Fibroblast of upper back skin (primary cell): Measurements from ENCODE around the gene RPTOR.

ENCODE experiments used
- DNase-seq: peaks from one replicate; pipeline ENCODE4 v3.0.0-alpha.2; 2013

Gene RPTOR

GRCh38 chr17:80971704-80972304 lies 427.2 kb downstream of the RPTOR start:
- DNase-seq, result no peak

DNA sequence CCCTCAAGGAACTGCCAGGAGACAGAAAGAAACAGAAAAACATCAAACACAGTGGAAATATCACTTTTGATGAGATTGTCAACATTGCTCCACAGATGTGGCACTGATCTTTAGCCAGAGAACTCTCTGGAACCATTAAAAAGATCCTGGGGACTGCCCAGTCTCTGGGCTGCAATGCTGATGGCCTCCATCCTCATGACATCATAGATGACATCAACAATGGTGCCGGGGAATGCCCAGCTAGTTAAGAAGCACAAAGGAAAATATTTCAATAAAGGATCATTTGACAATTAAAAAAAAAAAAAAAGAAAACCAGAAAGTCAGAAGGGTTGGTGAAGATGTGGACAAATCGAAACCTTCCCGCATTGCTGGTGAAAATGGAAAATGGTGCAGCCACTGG lies 432.1 kb downstream of the RPTOR start:
- no peak for DNase-seq

GRCh38 chr17:80977172-80977571 lies 432.5 kb downstream of the RPTOR start:
- no peak for DNase-seq

GRCh38 chr17:80978499-80979497 lies 434.2 kb downstream of the RPTOR start:
- no peak for DNase-seq

- no peak for DNase-seq
Observed at GRCh38 chr17:80979547-80980378, 435.1 kb downstream of the RPTOR start.

- peak; percentile 19 for DNase-seq
Observed at GRCh38 chr17:80980397-80981061, 435.9 kb downstream of the RPTOR start.

DNA sequence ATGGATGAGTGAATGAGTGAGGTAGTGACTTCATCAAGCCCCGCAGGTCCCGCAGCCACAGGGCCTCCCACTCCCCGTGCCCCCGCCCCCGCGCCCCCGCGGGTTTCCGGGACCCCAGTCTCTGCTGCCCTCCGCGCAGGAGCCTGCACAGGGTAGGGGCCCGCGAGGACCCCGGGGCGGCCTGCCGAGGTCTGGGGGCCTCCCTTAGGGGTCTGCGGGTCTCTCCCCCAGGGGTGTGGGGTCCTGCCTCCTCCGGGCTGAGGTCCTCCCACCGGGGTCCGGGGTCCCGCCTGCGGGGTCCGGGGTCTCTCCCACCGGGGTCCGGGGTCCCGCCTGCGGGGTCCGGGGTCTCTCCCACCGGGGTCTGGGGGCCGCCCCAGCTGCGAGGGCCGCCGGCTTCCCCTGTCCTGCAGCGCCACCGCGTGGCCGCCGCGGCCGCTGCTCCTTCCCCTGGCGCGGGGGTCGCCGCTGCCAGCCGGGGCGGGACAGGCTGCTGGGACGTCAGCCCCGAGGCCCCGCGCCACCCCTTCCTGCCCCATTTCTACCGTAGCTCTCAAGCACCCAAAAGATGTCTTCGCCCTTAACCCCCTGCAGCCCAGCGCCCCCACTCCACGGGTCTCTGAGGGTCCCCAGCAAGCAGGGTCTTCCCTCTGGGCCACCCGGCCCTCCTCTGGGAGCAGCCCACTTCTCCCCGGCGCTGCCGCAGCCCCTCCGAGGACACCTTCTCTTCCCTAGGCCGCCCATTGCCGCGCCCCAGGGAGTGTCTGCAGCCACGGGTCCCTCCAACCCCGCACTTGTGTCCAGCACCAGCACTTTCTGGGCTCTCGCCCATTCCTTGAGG lies 436.6 kb downstream of the RPTOR start:
- DNase-seq, result no peak

DNA sequence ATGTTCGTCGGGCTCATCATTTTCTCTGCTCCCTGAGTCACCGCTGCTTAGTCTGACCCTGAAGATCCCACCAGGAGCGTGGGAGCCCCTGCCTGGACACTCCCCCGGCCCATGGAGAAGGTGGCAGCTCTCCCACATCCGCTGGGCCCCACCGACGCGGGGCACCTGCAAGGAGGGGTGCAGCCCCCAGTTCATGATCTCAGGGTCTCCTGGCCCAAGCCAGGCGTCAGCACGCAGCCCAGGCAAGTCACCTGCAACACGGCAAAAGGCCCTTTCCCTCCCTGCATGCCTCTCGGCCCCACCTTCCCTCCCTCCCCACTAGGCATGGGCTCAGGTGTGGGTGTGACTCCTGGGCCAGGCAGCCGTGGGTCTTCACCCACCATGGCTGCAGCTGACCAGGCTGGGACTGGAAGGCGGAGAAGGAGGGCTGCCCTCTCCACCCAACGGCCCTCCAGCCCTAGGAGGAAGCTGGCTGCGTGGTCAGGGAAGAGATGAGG lies 437.3 kb downstream of the RPTOR start:
- no peak for DNase-seq

DNA sequence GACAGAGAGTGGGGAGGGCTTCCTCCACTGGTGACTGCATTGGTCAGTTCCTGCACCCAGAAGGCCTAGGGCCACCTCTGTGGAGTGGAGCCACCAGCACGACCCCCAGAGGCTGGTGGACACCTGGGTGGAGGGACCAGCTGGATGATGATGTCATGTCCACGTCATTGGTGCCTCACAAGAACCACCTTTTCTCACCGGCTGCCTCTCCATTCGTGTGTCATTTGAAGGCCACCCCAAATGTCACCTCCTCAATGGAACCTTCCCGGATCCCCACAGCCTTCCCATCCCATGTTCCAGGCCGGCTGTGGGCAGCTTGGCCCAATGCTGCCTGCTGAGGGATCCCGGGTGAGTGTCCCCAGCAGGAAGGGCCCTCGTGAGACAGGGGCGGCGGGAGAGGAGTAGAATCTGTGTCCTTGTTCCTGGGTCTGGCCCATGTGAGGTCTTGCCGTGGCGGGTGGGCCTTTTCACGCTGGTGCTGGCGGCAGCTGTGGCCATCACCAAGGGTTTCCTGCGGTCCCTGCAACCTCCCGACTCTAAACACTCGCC lies 437.9 kb downstream of the RPTOR start:
- no peak for DNase-seq

- no peak for DNase-seq
Observed at GRCh38 chr17:80983545-80983944, 438.9 kb downstream of the RPTOR start.

DNA sequence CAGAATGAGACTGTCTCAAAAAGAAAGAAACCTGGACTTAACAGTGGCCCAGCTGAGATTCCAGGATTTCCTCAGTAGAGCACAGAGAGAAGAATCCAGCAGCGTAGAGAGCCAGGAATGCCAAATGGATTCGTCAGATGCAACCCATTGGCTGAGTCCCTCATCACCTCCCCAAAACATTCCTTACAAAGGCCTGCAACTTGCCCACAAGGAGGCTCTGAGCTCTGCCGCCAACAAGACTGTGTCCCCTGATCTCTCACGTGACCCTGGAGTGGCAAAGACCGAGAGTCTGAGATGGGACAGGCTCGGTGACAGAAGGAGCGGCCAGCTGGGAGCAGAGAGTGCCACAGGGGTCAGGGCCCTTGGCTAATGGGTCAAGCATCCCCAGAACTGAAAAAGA lies 440.1 kb downstream of the RPTOR start:
- DNase-seq, result peak; percentile 97

- no peak for DNase-seq
Observed at GRCh38 chr17:80986046-80986445, 441.4 kb downstream of the RPTOR start.

DNA sequence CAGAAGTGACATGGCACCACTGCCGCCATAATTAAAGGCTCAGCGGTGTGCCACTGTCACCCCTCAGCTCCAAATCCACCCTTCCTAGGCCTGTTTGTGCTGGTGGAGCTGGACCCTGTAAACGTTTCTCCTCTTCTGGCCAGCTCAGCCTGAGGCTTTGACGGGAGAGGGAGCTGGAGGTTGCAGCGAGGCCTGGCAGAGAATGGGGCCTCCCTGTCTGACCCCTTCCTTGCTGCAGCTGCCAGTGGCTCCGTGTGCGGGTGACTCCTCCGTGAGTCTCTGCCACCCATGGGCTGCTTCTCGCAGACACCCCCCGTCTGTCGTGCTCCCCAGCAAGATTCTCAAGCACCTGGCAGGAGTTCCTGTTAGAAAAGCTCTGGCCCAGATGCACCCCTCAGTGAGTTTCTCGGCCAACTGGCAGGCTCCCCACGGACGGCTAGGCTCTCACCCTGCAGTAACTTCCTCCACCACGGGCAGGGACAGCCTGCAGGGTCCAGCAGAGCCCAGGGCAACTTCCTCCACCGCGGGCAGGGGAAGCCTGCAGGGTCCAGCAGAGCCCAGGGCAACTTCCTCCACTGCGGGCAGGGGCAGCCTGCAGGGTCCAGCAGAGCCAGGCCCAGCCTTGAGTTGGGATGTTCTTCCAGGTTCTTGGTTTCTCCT lies 442.3 kb downstream of the RPTOR start:
- DNase-seq, result no peak

DNA sequence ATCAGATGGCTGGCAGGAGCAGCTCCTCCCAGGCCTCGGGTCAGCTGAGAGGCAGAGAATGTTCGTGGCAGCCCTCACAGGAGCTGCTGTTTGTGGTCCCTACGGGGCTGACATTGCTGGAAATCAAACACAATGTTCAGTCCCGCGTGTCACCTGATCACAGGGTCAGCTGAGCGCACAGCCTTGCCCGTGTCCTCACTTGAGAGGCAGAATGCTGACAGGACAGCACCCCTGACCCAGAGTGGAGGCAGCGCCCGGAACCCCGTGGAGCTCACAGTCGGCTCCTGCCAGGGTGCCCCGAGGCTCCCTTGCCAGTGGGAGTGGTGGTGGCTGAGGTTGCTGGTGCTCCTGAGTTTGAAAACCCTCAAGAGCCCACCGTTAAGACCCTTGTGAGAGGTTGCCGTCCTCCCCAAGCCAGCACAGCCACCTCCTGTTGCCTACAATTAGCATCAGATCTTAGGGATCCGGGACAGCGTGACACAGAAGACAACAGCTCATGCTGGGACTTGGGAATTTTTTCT lies 443.4 kb downstream of the RPTOR start:
- no peak for DNase-seq

GRCh38 chr17:80989586-80989913 lies 444.9 kb downstream of the RPTOR start:
- no peak for DNase-seq

DNA sequence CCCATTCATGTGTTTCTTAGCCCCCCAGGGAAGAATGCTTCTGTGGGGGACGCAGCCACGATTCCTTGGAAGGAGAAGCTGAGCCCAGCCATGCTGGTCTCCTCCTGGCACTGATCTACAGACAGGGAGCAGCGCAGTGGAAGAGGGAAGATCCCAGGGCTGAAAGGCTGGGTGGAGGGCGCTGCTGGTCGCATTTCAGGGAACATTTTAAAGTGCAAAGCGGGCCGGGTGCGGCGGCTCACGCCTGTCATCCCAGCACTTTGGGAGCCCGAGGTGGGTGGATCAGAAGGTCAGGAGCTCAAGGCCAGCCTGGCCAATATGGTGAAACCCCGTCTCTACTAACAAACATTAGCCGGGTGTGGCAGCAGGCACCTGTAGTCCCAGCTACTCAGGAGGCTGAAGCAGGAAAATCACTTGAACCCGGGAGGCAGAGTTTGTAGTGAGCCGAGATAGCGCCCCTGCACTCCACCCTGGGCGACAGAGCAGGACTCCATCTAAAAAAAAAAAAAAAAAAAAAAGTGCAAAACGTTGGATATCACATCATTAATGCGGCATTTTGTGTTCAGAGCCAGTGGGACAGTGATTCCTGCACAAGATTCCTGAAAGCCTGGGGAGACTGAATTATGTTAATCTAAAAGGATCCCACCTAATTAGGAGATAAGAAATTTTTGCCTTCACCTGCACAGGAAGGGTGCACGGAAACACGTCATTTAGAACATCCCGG lies 446.4 kb downstream of the RPTOR start:
- no peak for DNase-seq

DNA sequence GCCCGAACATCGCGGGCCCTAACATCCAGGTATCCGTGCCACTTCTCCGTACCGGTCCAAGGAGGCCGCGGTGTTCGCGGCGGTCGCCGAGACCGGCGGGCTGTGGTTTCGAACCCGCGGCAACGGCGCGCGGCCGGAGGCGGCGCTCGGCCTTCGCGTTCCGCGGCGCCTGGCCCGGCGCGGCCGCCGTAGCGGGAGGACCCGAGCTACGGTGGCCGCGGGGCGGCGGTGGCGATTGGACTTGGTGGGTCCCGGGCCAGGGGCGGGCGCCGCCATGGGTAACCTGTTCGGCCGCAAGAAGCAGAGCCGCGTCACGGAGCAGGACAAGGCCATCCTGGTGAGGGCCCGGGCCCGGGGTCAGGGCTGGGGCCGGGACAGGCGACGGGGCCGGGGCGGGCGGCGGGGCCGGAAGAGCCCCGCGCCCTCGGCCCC lies 447.0 kb downstream of the RPTOR start, which contains the start of gene CHMP6:
Gene CHMP6 (plus strand): TSS at position 197 of the 432 bp plus-strand sequence. CDS start 78 bp downstream, at position 275.
- DNase-seq, result peak; percentile 76

DNA sequence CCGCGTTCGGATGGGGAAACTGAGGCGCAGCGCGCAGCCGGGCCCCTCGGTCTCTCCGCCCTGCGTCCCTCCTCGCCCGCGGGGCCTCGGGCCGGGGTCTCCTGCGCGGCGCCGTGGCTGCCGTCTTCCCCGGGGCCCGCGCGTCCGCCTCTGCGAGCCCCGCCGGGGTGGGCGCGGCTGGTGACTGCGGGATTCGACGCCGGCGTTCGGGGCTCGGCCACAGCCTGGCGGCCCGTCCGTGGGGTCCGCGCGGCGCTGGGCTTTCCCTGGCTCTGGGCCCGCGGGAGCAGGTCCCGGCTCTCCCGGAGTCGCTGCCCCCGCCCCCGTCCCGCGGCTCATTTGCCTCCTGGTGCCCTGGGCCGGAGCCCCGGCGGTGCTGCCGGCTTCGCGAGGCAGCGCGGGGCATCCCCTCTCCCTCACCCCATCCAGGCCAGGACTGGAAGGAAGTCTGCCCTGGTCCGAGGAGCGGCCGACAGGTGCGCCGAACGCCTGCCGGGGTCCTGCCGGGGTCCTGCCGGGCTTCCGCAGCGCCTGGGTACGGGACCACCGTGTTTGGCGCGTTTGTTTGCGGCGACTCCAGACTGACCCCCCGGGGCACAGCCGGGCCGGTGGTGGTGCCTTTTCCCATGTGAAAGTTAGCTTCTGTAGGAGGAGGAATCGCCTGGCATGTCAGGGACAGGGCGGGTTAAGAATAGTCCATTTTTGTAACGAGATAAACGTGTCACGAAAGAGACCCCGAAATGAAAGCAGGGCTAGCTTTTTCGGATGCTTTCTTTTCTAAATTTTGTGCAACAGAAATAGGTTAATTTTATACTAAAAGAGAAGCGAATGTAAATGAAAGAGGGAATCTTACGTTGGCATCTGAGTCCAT lies 447.7 kb downstream of the RPTOR start:
- no peak for DNase-seq
